ENCODE data around the gene CSF3. TPM values are rescaled to one million over a fixed set of nuclear protein-coding genes. Genes with fewer than 3 reads are reported as not detected.

CSF3 gene
- total RNA-seq, 1 experiment from 2014 or later, result 4.0 TPM

DNA sequence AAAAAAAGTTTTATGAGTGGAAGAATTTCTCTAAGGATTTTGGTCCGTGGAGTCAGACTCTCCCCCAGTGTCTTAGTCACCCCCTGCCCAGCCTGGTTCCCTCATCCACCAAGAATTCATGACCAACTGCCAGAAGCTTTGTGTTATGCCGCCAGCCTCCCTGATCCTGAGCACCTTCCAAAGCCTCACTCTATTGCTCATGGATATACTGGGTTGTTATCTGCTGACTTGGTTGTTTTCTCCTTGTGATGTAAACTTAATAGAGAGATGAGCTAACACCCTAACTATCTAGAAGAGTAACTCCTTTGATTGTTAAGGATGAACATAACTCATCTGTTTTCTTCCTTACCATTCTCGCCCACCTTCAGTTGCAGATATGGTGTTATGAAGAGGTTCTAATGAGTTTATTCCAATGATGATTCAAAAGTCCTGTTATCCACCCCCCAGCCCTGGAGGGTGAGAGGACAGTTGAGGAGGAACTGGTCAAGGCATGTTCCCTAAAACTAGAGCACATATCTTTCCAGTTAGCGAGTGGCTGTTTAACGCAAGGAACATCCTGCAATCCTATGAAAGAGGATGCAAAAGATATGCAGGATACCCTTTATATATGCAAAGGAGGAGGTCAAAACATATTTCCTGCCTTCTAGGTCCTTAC lies 36.1 kb upstream of the CSF3 start:
- H3K4me2 ChIP-seq (ENCODE audit: low read length), result peak overlapping the region; percentile 91
- H3K36me3 ChIP-seq (ENCODE audit: low read depth, low read length), result peaks cover under 1% of the 10 kb centered on the region; the same call in 1 of the 2 replicates
- no peaks in the 10 kb centered on the region for H3F3A ChIP-seq (ENCODE audit: low read length, unreplicated experiment)
- H3K9ac ChIP-seq (ENCODE audit: low read length), result no peak overlapping the region
- TF ChIP-seq, protein P1, sequence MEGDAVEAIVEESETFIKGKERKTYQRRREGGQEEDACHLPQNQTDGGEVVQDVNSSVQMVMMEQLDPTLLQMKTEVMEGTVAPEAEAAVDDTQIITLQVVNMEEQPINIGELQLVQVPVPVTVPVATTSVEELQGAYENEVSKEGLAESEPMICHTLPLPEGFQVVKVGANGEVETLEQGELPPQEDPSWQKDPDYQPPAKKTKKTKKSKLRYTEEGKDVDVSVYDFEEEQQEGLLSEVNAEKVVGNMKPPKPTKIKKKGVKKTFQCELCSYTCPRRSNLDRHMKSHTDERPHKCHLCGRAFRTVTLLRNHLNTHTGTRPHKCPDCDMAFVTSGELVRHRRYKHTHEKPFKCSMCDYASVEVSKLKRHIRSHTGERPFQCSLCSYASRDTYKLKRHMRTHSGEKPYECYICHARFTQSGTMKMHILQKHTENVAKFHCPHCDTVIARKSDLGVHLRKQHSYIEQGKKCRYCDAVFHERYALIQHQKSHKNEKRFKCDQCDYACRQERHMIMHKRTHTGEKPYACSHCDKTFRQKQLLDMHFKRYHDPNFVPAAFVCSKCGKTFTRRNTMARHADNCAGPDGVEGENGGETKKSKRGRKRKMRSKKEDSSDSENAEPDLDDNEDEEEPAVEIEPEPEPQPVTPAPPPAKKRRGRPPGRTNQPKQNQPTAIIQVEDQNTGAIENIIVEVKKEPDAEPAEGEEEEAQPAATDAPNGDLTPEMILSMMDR (conservative IDR thresholded peaks at IDR 0.05; ENCODE audit: low read depth, low read length), result no peak
- TF ChIP-seq EZH2phosphoT487 (IDR thresholded peaks at IDR 0.05; ENCODE audit: borderline replicate concordance, low read length) (no peak), EZH2 (IDR thresholded peaks at IDR 0.05; ENCODE audit: low read length, unreplicated experiment) (no peak)
- no peak overlapping the region for H3K4me3 ChIP-seq (ENCODE audit: low read length)
- CTCF ChIA-PET, result no interaction called here
- peaks cover 19% of the 10 kb centered on the region for H3K4me1 ChIP-seq (ENCODE audit: insufficient read depth, low read length)
- H4K20me1 ChIP-seq (ENCODE audit: low read length), result peaks cover 15% of the 10 kb centered on the region
- peaks cover 31% of the 10 kb centered on the region for H3K79me2 ChIP-seq (ENCODE audit: low read length)
- ATAC-seq (no peak), DNase-seq (peak; percentile 66)
- no peak overlapping the region for H3K27ac ChIP-seq (ENCODE audit: low read length)
- no peaks in the 10 kb centered on the region for H3K9me2 ChIP-seq (replicated peaks; ENCODE audit: low read length)
- intact Hi-C loops (cut with micrococcal nuclease), result no loop called here
- no peaks in the 10 kb centered on the region for H3K27me3 ChIP-seq (ENCODE audit: low read length)
- no peaks in the 10 kb centered on the region for H3K9me3 ChIP-seq (ENCODE audit: low read length)
- BruUV-seq (replicated peaks), result no TSS peak
- POLR2A ChIA-PET (ENCODE audit: unreplicated experiment), result no interaction called here
- H2AFZ ChIP-seq (ENCODE audit: low read length), result no peak overlapping the region; the same call in 1 of the 2 replicates

DNA sequence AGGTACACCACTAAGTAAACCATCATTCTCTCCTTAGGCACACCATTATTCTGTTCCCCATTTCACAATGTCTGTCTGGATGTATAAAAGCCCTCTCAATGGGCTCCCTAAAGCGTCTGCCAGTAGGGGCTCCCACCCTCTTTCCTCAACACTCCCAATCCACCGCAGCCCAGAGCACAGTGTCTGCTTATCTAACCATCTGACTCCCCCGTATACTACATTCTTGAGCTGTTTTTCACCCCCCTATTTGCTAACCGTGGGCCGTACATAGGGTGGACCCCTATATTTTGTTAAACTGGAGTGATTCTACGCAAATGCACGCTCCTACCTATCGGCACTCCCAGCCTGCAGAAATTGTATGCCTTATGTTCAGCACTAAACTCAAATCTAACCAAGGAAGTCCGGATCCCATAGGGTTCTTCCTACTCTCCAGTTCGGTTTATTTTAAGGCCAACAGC lies 35.3 kb upstream of the CSF3 start:
- DNase-seq (no peak), ATAC-seq (peak; percentile 22)
- ChIA-PET CTCF (interaction anchor here (0.6 to 1.5 kb wide), 2 partner anchors 22 to 52 kb away, joined by 4 to 5 read pairs; partner anchors contain the start of genes LRRC3C and ORMDL3), POLR2A (ENCODE audit: unreplicated experiment) (interaction anchor here (0.6 kb wide), 1 partner anchor 87 kb away, joined by 4 read pairs; no protein-coding TSS in a partner anchor)
- no peak overlapping the region for H3K27ac ChIP-seq (ENCODE audit: low read length)
- BruUV-seq (replicated peaks), result no TSS peak
- H3K27me3 ChIP-seq (ENCODE audit: low read length), result no peaks in the 10 kb centered on the region
- intact Hi-C loops (cut with micrococcal nuclease), result loop anchor here (1.0 kb wide), 1 partner anchor 21 kb away; no protein-coding TSS in a partner anchor
- H3K4me1 ChIP-seq (ENCODE audit: insufficient read depth, low read length), result peaks cover 19% of the 10 kb centered on the region
- H2AFZ ChIP-seq (ENCODE audit: low read length), result peak overlapping the region; percentile 91
- no peaks in the 10 kb centered on the region for H3K9me3 ChIP-seq (ENCODE audit: low read length)
- H3K4me2 ChIP-seq (ENCODE audit: low read length), result peak overlapping the region; percentile 91
- H3K36me3 ChIP-seq (ENCODE audit: low read depth, low read length), result peaks cover 6% of the 10 kb centered on the region; the same call in 1 of the 2 replicates
- peaks cover 15% of the 10 kb centered on the region for H4K20me1 ChIP-seq (ENCODE audit: low read length)
- H3K9me2 ChIP-seq (replicated peaks; ENCODE audit: low read length), result no peaks in the 10 kb centered on the region
- no peaks in the 10 kb centered on the region for H3F3A ChIP-seq (ENCODE audit: low read length, unreplicated experiment)
- peak overlapping the region; percentile 98 for H3K4me3 ChIP-seq (ENCODE audit: low read length)
- H3K9ac ChIP-seq (ENCODE audit: low read length), result peak overlapping the region; percentile 43
- TF ChIP-seq EZH2 (IDR thresholded peaks at IDR 0.05; ENCODE audit: low read length, unreplicated experiment) (no peak), EZH2phosphoT487 (IDR thresholded peaks at IDR 0.05; ENCODE audit: borderline replicate concordance, low read length) (no peak)
- TF ChIP-seq, protein P1 (conservative IDR thresholded peaks at IDR 0.05; ENCODE audit: low read depth, low read length), result no peak
- peaks cover 31% of the 10 kb centered on the region for H3K79me2 ChIP-seq (ENCODE audit: low read length)

Data from PC-3 (cell line).